Measurements from ENCODE around the gene KRT32.
"Not testable (repeated sequence)": the region's sequence is repeated elsewhere in the genome, so short reads cannot be mapped to it uniquely, and the experiment has no call there.

Gene KRT32

DNA sequence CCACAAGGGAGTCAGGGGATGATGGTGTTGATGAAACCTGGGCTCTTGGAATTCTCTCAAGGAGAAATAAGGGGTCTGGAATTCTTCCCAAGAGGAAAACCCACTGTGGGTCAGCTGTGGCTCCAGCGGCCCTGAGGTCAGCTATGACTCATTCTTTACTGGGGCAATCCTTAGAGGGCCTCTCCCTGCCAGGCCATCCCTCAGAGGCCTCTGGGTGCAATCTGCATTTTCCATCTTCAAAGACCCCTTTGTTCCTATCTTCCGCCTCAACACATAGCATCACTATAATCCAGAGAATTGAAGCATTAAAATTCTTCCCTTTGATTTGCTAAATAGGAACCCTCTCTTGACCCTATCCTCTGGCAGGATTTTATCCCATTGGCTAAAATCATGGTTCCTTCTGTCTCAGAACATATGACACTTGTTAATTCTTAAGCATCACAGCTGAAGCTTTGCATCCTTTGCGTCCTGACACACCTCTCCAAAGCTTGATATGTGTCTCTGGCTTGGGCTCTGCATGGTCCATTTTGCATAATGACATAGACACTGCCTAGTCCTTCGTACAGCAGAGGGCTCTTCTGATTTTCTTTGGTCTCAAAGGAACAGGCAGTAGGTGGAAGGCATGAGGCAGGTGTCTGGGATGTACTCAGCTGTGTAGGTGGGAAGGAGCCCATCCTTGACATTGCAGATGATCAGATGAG lies 38.4 kb downstream of the KRT32 start:
- no peak for DNase-seq (ENCODE audit: low read depth)

DNA sequence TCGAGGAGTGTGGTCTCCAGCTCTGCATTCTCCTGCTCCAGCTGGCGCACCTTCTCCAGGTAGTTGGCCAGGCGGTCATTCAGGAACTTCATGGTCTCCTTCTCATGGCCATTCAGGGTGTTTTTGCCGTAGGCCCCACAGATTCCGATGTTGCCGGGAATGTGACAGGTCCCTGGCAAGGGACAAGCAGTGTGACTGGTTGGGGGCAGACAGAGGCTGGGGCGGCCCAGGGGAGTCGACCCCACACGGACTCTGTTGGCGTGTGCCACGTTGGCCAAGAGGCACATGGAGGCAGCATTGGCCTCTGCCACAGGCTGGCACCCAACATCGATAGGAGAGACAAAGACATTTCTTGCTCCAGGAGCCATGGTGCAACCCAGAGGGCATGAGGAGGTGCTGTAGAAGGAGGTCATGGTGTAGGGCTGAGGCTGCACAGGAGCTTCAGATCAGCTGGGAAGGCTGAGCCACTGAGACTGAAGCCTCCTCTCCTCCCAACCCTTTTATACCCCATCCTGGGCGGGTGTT lies 43.0 kb downstream of the KRT32 start, which contains the start of gene KRT37:
TSS of gene KRT37 (minus strand) at position 475 of the 525 bp plus-strand sequence. CDS start at position 413, 62 bp downstream.
- DNase-seq (ENCODE audit: low read depth) = no peak

DNA sequence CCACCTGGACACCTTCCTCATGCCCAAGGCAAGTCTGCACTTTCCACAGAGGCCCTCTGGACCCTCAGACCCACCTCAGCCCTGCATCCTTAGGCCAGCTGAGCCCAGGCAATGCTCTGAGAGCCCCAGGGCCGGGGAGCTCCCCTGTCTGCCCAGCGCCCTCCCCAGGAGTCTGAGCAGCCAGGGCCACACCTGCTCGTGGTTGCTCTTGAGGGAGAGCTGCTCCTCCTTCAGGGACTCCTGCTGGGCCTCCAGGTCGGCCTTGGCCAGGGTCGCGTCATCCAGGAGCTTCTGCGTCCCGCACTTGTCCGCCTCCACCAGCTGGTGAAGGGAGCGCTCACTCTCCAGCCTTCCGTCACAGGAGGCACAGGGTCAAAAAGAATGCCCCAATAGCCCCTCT lies 44.6 kb downstream of the KRT32 start:
- DNase-seq (ENCODE audit: low read depth) = not testable (repeated sequence)

DNA sequence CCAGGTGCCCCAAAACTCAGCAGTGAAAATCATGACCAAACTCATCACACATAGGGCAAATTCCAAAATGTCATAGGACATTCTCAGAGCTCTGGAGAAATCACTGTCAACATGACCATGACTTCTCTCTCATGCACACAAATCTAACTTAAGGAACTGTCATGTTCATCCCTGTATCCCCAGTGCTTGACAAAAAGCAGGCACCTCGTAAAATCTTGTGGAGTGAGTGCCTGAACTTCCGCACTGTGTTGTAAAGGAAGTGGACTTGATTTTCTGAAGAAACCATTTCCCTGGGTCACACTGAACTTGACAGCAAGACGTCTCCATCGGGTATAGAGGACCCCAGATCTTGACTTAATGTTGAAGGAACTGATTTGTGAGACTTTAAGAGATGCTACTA lies 45.6 kb downstream of the KRT32 start:
- no peak for DNase-seq (ENCODE audit: low read depth)

DNA sequence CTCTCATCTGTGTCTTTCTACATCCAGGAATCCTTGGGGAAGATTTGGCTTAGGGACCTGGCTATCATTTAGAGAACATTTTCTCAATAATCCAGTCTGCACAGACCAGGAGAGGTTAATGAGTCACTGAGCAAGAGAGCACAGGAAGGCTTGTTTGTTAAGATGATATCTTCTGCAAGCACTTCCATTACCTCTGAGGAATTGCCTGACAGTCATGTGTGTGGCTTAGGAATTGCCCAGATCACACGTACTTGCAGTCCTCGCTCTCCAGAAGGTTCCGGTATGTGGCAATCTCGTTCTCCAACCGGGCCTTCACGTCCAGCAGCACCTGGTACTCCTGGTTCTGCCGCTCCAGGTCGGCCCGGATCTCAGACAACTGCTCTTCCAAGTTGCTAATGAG lies 46.1 kb downstream of the KRT32 start:
- DNase-seq (ENCODE audit: low read depth) = no peak

DNA sequence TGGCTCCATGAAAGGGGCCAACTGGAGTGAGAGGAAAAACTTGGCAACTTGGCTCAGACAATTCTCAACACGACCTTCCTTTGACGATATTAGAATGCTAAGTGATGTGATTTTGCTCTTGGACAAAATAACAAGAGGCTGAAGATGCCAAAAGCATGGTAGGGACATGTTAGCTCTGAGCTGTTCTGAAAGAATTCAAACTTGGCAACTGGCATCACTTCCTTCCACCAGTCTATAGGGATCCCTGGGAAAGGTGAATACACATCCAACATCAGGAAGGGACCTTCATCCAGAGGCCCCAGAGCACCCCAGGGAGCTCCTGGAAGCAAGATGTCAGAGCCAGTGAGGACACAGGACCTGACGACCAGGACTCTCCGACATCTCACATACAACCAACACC lies 47.1 kb downstream of the KRT32 start:
- no peak for DNase-seq (ENCODE audit: low read depth)

DNA sequence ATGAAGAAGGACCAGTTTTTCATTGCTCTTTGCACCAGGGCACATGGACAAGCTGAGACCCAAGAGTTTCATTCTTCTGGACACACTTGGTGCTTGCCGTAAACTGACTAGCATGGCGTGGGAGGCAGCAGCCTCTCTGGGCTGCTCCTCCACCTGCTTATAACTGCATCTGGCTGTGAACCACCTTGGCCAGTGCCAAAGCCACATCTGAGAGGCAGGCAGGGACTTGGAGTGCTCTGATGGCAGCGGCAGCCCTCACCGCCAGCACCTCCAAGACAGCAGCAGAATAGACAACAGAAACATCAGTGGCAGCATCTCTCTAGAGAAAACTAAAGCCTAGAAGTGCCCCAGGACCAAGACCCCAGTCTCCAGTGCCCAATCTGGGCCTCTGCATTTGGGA lies 47.5 kb downstream of the KRT32 start:
- DNase-seq (ENCODE audit: low read depth) = no peak

DNA sequence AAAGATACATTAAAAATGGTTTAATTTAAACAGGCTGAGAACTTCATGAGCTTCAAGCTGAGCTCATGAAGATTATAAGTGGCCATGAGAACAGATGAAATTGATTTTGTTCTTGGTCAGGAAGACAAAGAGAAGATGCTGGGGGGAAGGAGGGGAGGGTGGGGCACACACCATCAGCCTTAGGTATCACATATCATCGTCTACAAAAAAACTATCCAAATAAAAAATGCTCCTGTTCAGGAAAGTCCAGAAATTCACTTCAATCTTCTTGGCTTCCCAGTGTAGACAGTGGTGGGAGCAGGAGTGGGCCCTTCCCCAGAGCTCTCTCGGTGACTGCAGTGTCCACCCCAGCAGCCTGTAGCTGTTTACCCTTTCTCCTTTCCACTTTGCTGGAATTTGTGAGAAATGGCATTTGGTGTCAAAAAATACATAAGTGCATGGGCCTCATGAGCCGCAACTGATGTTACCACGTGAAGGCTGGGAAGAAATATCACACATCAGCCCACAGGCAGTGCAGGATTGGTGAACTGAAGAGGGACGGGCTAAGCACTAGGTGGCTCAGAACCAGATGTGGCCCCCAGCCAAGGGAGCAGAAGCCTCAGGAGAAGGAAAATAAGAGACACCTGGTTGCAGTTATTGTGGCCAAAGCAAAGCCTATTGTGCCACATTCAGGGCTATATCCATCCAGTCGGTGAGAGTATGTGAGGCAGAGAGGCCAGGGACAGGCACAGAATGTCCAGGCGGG lies 48.9 kb downstream of the KRT32 start:
- no peak for DNase-seq (ENCODE audit: low read depth)

DNA sequence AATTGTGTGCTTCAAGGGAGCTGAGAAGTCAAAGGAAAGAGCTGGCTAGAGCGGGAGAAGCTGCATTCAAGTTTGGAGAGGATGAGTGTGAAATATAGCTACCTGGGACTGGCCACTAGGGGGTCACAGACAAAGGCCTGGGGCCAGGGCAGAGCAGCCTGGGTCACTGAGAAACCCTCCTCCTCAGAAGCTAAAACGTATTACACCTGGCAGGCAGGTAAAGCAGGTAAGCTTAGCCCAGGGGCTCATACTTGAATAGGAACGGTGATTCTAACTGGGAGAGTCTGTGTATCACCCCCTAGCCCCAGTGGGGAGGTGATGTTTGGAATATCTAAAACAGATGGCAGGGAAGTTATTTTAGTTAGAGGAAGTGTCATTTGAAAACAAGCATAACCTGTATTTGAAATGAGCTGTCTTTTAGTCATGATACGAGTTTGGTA lies 49.6 kb downstream of the KRT32 start:
- DNase-seq (ENCODE audit: low read depth) = no peak

DNA sequence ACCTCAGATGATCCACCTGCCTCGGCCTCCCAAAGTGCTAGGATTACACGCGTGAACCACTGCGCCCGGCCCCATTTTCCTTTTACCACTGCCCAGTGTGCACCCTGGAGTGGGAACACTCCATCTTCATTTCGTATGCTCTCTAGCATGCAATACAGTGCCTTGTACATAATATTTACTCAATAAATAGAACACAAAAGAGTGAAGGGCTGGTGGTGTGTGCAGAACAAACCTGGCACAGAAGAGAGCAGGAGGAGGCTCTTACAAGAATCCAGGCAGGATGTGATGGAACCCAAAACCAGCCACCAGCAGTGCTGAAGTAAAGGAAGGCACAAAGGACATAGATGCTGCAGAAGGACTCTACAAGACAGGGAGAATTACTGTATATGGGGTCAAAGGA lies 50.1 kb downstream of the KRT32 start:
- no peak for DNase-seq (ENCODE audit: low read depth)

DNA sequence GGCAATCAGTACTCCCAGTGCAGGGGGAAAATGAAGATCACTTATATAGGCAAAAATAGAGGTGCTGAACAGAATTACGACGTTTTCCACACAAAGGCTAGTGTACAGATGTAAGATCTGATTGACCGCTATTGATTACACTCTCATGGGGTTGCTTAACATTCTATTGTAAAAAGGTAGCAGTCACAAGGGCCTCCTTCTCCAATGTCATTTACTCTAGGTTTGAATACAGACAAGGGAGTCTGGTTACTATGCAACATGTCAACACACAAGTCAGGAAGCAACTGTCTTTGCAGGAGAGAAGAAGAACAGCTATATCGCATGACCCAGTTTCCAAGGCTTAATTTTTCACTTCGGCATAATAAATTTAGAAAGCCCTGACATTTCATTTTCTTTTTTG lies 50.7 kb downstream of the KRT32 start:
- no peak for DNase-seq (ENCODE audit: low read depth)

DNA sequence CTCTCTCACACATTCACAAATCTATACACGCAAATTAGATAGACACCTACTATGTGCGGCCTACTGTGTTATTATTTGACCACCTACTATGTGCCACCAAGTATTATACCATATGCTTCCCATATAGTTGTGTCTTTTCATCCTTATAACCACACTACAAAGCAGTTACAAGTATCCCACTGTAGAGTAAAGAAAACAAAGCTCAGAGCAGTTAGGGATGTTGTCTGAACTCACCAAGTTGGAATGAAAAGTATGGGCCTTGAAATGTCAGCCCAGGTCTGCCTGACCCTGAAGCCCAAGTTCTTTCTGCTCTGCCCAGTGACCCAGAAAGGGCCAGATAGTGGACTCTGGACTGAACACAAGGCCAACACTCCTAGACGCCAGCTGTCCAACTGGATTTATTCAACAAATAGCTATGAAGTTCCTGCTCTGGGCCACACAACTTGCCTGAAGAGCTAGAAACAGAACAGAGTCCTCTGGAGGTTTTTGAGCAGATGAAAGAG lies 51.3 kb downstream of the KRT32 start:
- no peak for DNase-seq (ENCODE audit: low read depth)

DNA sequence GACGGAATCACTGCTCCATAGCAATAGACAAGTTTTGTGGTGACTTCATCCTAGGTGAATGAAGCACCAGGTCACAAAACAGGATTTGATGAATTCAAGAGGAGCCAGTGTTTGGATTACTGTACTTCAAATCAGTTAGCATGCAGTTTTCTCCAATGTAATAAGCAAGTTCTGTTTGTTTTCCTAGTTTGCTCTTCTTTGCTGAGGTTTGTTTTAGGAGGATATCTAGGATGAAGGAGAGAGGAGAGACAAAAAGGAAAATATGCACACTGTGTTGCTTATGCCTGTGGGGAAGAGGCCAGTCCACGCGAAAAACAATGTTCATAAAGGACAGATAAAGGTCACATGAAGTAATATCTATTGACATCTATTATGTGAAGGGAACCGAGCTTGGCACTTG lies 51.8 kb downstream of the KRT32 start:
- DNase-seq (ENCODE audit: low read depth) = no peak

DNA sequence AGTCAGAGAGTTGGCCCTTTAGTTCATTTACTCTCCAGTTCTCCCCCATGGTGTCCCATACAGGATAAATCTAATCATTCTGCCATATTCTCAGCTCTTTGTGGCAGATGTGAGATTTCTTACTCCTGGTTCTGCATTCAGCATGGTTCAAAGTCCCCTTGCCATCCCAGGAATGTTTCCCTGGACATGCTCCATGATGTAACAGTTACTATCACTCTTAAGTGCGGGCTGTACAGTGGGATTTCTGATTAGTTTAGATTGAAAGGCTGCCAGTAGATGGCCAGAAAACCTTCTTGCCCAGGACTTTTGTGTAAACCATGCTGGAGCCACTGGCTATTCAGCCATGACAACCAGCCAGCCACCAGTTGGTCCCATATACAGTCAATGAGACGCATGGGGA lies 53.2 kb downstream of the KRT32 start:
- DNase-seq (ENCODE audit: low read depth) = no peak

DNA sequence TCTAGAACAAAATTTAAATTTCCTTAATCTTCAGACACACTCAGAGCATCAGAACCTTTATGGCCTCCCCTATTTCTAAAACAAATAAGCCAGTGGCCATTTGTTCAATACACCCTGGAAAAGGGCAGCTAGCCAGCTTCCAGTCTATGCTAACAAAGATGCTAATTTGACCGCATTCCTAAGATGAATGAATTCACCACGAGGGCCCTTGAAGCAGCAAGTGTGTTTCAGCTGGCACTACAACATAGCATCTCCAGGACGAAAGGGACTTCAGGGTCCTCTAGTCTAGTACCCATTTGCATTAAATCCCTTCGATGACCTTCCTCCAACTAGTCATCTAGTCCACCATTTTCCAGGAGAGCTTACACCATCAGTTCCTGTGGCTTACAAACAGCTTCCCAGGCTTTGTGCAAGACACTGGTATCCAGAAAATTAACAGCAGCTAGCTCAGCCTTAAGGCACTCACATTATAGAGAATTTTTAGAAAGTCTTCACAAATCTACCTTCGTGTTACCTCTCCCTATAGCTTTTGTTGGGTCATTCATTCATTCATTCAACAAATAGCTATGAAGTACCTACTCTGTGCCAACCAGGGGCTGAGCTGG lies 53.7 kb downstream of the KRT32 start:
- DNase-seq (ENCODE audit: low read depth) = no peak

DNA sequence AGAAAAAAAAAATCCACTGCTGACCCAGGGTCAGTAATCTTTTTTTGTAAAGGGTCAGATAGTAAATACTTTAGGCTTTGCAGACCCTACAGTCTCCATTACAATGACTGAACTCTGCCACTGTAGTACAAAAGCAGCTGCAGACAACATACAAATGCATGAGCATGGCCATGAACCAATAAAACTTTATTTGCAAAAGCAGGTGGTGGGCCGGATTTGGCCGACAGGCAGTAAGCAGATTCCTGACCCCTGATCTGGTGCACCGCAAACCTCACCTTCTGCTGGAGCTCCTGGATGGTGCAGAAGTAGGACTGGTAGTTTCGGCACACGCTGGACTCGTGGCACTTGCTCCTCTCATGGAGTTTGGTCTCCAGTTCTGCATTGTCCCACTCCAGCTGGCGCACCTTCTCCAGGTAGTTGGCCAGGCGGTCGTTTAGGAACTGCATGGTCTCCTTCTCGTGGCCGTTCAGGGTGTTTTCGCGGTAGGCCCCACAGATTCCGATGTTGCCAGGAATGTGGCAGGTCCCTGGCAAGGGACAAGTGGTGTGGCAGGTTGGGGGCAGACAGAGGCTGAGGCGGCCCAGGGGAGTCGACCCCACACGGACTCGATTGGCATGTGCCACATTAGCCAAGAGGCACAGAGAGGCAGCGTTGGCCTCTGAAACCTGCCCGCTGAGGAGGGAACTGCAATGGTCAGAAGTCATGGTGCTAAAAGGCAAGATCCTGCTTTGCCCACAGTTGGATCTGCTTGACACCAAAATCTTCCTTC lies 55.9 kb downstream of the KRT32 start:
- DNase-seq (ENCODE audit: low read depth) = no peak
